GM19328 (cell line): ENCODE measurements around the gene NOP16.

ENCODE experiments used
- ATAC-seq: cut with Tn5 transposase; IDR thresholded peaks from one replicate; pipeline ENCODE4 v1.9.1; 2021; ENCODE audit warnings: mild to moderate bottlenecking, moderate library complexity; ENCODE audit not compliant: unreplicated experiment

NOP16 gene

GRCh38 chr5:176388444-176389134 is at the start of gene NOP16, which contains the start of gene HIGD2A:
NOP16 (minus strand) TSS chr5:176388598; CDS start chr5:176388539, 59 bp downstream.
HIGD2A (plus strand) TSS chr5:176388751; CDS start chr5:176388820, 69 bp downstream.
- ATAC-seq = peak; percentile 88

GRCh38 chr5:176436656-176437055 is 48.3 kb upstream of the NOP16 start:
- ATAC-seq = no peak

- ATAC-seq = no peak
Measured at GRCh38 chr5:176432707-176433106, 44.3 kb upstream of the NOP16 start.

GRCh38 chr5:176429972-176430371 is 41.6 kb upstream of the NOP16 start:
- no peak for ATAC-seq

GRCh38 chr5:176427971-176428370 is 39.6 kb upstream of the NOP16 start:
- no peak for ATAC-seq

- no peak for ATAC-seq
Measured at GRCh38 chr5:176426876-176427275, 38.5 kb upstream of the NOP16 start.

GRCh38 chr5:176425791-176426190 is 37.4 kb upstream of the NOP16 start:
- ATAC-seq = no peak

- ATAC-seq = no peak
Measured at GRCh38 chr5:176425138-176425537, 36.7 kb upstream of the NOP16 start.

GRCh38 chr5:176424181-176424580 is 35.8 kb upstream of the NOP16 start:
- no peak for ATAC-seq

- no peak for ATAC-seq
Measured at GRCh38 chr5:176420972-176421544, 32.7 kb upstream of the NOP16 start.

- ATAC-seq = no peak
Measured at GRCh38 chr5:176420086-176420485, 31.7 kb upstream of the NOP16 start.

- ATAC-seq = no peak
Measured at GRCh38 chr5:176418251-176418650, 29.9 kb upstream of the NOP16 start.

- ATAC-seq = no peak
Measured at GRCh38 chr5:176416965-176417364, 28.6 kb upstream of the NOP16 start.

GRCh38 chr5:176415952-176416924 is 27.8 kb upstream of the NOP16 start, which contains the start of gene CLTB:
CLTB (minus strand) TSS chr5:176416539; CDS start chr5:176416363, 176 bp downstream.
- ATAC-seq = peak; percentile 94

- no peak for ATAC-seq
Measured at GRCh38 chr5:176415240-176415951, 27.0 kb upstream of the NOP16 start.

GRCh38 chr5:176414704-176415103 is 26.3 kb upstream of the NOP16 start:
- ATAC-seq = no peak

GRCh38 chr5:176413709-176414191 is 25.4 kb upstream of the NOP16 start:
- ATAC-seq = no peak

- ATAC-seq = no peak
Measured at GRCh38 chr5:176413255-176413565, 24.8 kb upstream of the NOP16 start.

GRCh38 chr5:176412517-176413254 is 24.3 kb upstream of the NOP16 start:
- ATAC-seq = no peak
